KMS-11 (cell line): Measurements from ENCODE around the gene TMPRSS5.
"Not testable (repeated sequence)": the region's sequence is repeated elsewhere in the genome, so short reads cannot be mapped to it uniquely, and the experiment has no call there.

ENCODE experiments used
- H2AFZ ChIP-seq: fragments of 200-600 bp; sonication (generic); 2 replicates; pipeline ENCODE4 v1.6.1; 2016; ENCODE audit warnings: antibody characterized with exemption, mixed run types, low read depth
- H3K27ac ChIP-seq: fragments of 200-600 bp; sonication (generic); 2 replicates; pipeline ENCODE4 v1.6.1; 2016; ENCODE audit warnings: mild to moderate bottlenecking, mixed run types
- H3K27me3 ChIP-seq: fragments of 200-600 bp; sonication (generic); 2 replicates; pipeline ENCODE4 v1.6.1; 2017; ENCODE audit warnings: mild to moderate bottlenecking, low read depth, mixed run types, moderate library complexity; ENCODE audit not compliant: insufficient read depth
- H3K36me3 ChIP-seq: fragments of 200-600 bp; sonication (generic); 2 replicates; pipeline ENCODE4 v1.6.1; 2017; ENCODE audit warnings: mild to moderate bottlenecking, mixed run types; ENCODE audit not compliant: insufficient read depth
- H3K4me1 ChIP-seq: fragments of 200-600 bp; sonication (generic); 2 replicates; pipeline ENCODE4 v1.6.1; 2016; ENCODE audit warnings: mild to moderate bottlenecking, low read depth, mixed run types; ENCODE audit not compliant: poor library complexity, severe bottlenecking
- H3K4me2 ChIP-seq: fragments of 200-600 bp; sonication (generic); 2 replicates; pipeline ENCODE4 v1.7.0; 2016; ENCODE audit warnings: mild to moderate bottlenecking, mixed run types
- H3K4me3 ChIP-seq: fragments of 200-600 bp; sonication (generic); IDR thresholded peaks from 2 replicates; pipeline ENCODE4 v1.6.1; 2017; ENCODE audit warnings: low read depth, low read length, mixed read lengths; ENCODE audit not compliant: insufficient read depth
- H3K79me2 ChIP-seq: fragments of 200-600 bp; sonication (generic); 2 replicates; pipeline ENCODE4 v1.6.1; 2016; ENCODE audit warnings: low read depth, mixed run types; ENCODE audit not compliant: insufficient read depth
- H3K9ac ChIP-seq: fragments of 200-600 bp; sonication (generic); 2 replicates; pipeline ENCODE4 v1.6.1; 2016; ENCODE audit warnings: mild to moderate bottlenecking, mixed run types
- H4K20me1 ChIP-seq: fragments of 200-600 bp; sonication (generic); 2 replicates; pipeline ENCODE4 v1.6.1; 2016; ENCODE audit warnings: mild to moderate bottlenecking, mixed run types; ENCODE audit not compliant: insufficient read depth
- CTCF ChIP-seq: fragments of 200-600 bp; sonication (generic); conservative IDR thresholded peaks from 2 replicates; pipeline ENCODE4 v1.6.1; 2017; ENCODE audit warnings: low read depth, mild to moderate bottlenecking, antibody characterized with exemption, low read length, moderate library complexity, mixed read lengths

Gene TMPRSS5

GRCh38 chr11:113675565-113675964 is 30.5 kb downstream of the TMPRSS5 start:
- Histone ChIP-seq H3K9ac (no peak overlapping the region), H3K4me1 (no peaks in the 10 kb centered on the region), H3K36me3 (no peaks in the 10 kb centered on the region), H3K4me3 (no peak overlapping the region), H2AFZ (no peak overlapping the region), H3K4me2 (no peak overlapping the region), H3K27ac (no peak overlapping the region), H4K20me1 (no peaks in the 10 kb centered on the region), H3K79me2 (no peaks in the 10 kb centered on the region), H3K27me3 (no peaks in the 10 kb centered on the region)
- TF ChIP-seq CTCF: no peak

- Histone ChIP-seq H3K27me3 (no peaks in the 10 kb centered on the region), H3K9ac (no peak overlapping the region), H2AFZ (no peak overlapping the region), H3K4me1 (no peaks in the 10 kb centered on the region), H3K36me3 (no peaks in the 10 kb centered on the region), H4K20me1 (no peaks in the 10 kb centered on the region), H3K27ac (no peak overlapping the region), H3K4me3 (no peak overlapping the region), H3K79me2 (no peaks in the 10 kb centered on the region), H3K4me2 (no peak overlapping the region)
- no peak for TF ChIP-seq CTCF
Measured at GRCh38 chr11:113675003-113675561, 31.0 kb downstream of the TMPRSS5 start.

- Histone ChIP-seq H3K9ac (no peak overlapping the region), H2AFZ (no peak overlapping the region), H3K4me1 (no peaks in the 10 kb centered on the region), H3K79me2 (no peaks in the 10 kb centered on the region), H3K36me3 (no peaks in the 10 kb centered on the region), H3K27me3 (no peaks in the 10 kb centered on the region), H4K20me1 (no peaks in the 10 kb centered on the region), H3K4me3 (no peak overlapping the region), H3K27ac (no peak overlapping the region), H3K4me2 (no peak overlapping the region)
- TF ChIP-seq CTCF: no peak
Measured at GRCh38 chr11:113674397-113674685, 31.8 kb downstream of the TMPRSS5 start.

GRCh38 chr11:113673550-113674396 is 32.3 kb downstream of the TMPRSS5 start:
- H3K4me2 ChIP-seq: no peak overlapping the region
- no peaks in the 10 kb centered on the region for H3K4me1 ChIP-seq
- H3K36me3 ChIP-seq: no peaks in the 10 kb centered on the region
- H3K9ac ChIP-seq: no peak overlapping the region
- H3K4me3 ChIP-seq: no peak overlapping the region
- no peak overlapping the region for H3K27ac ChIP-seq
- no peaks in the 10 kb centered on the region for H3K27me3 ChIP-seq
- no peaks in the 10 kb centered on the region for H4K20me1 ChIP-seq
- H3K79me2 ChIP-seq: no peaks in the 10 kb centered on the region
- no peak overlapping the region for H2AFZ ChIP-seq
- TF ChIP-seq CTCF: no peak

- not testable (repeated sequence) for H3K79me2 ChIP-seq
Measured at GRCh38 chr11:113671914-113672313, 34.2 kb downstream of the TMPRSS5 start.

More at GRCh38 chr11:113671914-113672313, 34.2 kb downstream of the TMPRSS5 start:
- H2AFZ ChIP-seq, H3K4me2 ChIP-seq, H3K27me3 ChIP-seq, H4K20me1 ChIP-seq, H3K27ac ChIP-seq, H3K9ac ChIP-seq, H3K4me1 ChIP-seq, H3K4me3 ChIP-seq, H3K36me3 ChIP-seq: not testable (repeated sequence)
